ENCODE measurements around the gene RPL29.

Gene RPL29

GRCh38 chr3:52013802-52014598 lies 18.3 kb upstream of the RPL29 start:
- TF ChIP-seq CTCF (conservative IDR thresholded peaks at IDR 0.05; ENCODE audit: low read depth, low read length) = peak; percentile 4
- H3K4me3 ChIP-seq (ENCODE audit: low read length) = no peak overlapping the region
- no peak for DNase-seq (ENCODE audit: low read depth)

DNA sequence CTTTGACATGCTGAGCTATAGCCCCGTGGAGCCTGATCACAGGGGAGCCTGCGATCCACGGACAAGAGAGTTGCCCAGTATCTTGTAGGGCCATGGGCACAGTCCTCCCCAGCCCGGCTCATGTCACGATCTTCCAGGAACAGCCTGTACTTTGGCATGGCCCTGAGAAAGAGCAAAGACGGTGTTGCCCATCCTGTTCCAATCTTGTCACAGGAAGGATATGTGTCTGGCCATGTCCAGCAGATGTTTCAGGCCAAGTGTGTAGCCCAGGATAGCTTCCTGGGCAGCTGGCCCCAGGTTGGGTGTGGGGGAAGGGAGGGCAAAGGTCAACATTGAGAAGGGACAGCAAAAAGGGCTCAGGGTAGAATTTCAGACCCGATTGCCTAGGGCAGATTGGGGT lies 17.0 kb upstream of the RPL29 start:
- DNase-seq (ENCODE audit: low read depth) = no peak
- no peak for TF ChIP-seq CTCF (conservative IDR thresholded peaks at IDR 0.05; ENCODE audit: low read depth, low read length)
- H3K4me3 ChIP-seq (ENCODE audit: low read length) = no peak overlapping the region

DNA sequence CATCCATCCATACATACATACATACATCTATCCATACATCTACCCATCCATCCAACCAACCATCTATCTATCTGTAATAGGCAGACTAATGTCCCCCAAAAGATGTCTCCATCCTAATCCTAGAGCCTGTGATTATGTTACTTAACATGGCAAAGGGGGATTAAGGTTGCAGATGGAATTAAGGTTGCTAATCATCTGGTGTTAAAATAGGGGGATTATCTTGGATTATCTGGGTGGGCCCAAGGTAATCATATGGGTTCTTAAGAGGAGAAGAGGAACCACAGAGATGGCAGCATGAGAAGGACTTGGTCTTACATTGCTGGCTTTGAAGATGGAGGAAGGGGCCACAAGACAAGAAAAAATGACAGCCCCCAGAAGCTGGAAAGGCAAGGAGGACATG lies 14.7 kb upstream of the RPL29 start:
- no peak overlapping the region for H3K4me3 ChIP-seq (ENCODE audit: low read length)
- TF ChIP-seq CTCF (conservative IDR thresholded peaks at IDR 0.05; ENCODE audit: low read depth, low read length) = no peak
- DNase-seq (ENCODE audit: low read depth) = no peak

GRCh38 chr3:52007291-52007690 lies 11.6 kb upstream of the RPL29 start:
- TF ChIP-seq CTCF (conservative IDR thresholded peaks at IDR 0.05; ENCODE audit: low read depth, low read length) = no peak
- H3K4me3 ChIP-seq (ENCODE audit: low read length) = no peak overlapping the region
- no peak for DNase-seq (ENCODE audit: low read depth)

- DNase-seq (ENCODE audit: low read depth) = no peak
- TF ChIP-seq CTCF (conservative IDR thresholded peaks at IDR 0.05; ENCODE audit: low read depth, low read length) = no peak
Observed at GRCh38 chr3:52006820-52007133, 11.1 kb upstream of the RPL29 start.

GRCh38 chr3:52006017-52006819 lies 10.5 kb upstream of the RPL29 start:
- DNase-seq (ENCODE audit: low read depth) = no peak
- no peak for TF ChIP-seq CTCF (conservative IDR thresholded peaks at IDR 0.05; ENCODE audit: low read depth, low read length)
- no peak overlapping the region for H3K4me3 ChIP-seq (ENCODE audit: low read length)

More at GRCh38 chr3:52006820-52007133, 11.1 kb upstream of the RPL29 start:
- H3K4me3 ChIP-seq (ENCODE audit: low read length) = no peak overlapping the region
